GM18526 (cell line): Measurements from ENCODE around the gene KAZN.

Source experiments
- POLR2A ChIP-seq: IDR thresholded peaks from 3 replicates; pipeline ENCODE4 v1.6.1; 2011; ENCODE audit not compliant: insufficient read length; ENCODE audit errors: extremely low read depth

The KAZN gene

GRCh38 chr1:14888374-14888773 is 289.9 kb downstream of the KAZN start:
- TF ChIP-seq POLR2A: no peak

DNA sequence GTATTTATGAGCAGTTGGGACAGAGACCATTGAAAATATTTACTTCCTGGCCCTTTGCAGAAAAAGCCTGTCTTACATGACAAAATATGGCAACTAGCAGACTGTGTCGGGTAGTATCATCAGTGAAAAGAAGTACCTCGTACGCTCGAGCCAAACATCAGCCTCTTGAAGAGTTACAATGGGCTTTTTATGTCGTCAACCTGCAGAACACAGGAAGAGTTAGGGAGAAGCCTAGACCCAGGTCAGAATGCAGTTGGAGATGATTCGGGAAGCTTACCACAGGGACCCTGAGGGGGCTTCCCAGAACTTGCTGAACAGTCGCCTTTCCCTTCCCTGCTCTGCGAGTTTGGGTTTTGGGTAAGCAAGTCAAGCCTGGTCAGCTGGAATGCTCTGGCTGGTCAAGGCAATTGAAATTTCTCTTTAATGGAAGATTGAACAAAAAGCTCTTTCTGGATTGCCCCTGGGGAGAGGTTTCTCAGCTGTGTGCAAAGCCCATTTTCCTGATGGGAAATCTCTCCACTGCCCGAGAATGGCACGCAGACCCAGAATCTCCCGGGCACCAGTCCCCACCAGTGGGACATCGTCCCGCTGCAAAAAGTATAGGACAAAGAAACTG is 291.4 kb downstream of the KAZN start:
- TF ChIP-seq POLR2A: no peak

DNA sequence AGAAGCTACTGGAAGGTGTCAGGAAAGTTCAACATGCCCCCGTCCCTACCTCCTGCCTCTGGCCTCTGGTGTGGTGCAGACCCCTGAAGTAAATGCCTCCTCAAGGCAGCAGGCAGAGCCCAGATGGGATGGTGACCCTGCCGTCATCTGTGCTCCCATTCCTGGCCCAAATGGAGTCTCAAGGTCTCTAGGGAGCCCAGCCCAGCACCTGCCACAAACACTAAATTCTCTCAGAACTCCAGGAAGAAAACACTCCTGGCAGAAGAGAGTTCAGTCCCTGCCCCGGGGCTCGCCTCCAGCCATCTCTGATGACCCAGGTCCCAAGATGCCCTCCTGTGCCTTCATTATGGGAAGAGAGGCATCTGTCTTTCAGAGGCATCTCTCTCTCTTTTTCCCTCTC is 293.5 kb downstream of the KAZN start:
- TF ChIP-seq POLR2A: no peak

DNA sequence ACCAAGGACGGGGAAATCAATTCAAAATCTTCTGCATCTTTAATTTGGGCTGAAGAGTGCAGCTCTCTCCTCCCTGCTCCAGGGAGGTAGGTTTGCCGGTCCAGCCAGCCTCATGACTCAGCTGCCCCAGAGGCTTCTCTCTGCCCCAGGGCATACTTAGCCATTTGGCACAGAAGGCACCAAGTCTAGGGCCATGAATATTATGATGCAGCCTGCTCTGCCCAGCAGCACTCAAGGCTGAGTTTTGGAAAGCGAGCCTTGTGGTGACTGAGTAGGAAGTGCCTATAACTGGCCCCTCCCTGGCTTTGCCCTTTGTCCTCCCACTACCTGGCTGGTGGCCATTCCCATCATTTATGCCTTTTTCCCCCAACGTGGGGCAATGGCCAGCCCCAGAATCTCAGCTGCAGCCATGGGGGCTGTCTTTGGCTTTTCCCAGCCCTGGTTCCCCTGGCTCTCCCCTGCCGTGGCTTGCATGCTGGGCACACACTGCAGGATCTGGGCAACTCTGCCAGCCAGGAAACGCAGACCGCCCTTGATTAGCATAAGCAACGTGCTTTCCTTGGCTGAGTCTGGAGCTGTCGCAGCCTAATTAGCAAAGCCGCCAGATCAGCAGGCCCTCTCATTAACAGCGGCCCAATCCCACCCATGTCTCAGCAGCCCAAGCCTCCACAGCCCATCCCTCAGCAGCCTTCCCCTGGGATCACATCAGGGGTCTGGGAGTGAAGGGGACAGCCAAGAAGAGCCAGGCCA is 296.5 kb downstream of the KAZN start:
- TF ChIP-seq POLR2A: no peak

- no peak for TF ChIP-seq POLR2A
Measured at GRCh38 chr1:14895727-14896126, 297.2 kb downstream of the KAZN start.

DNA sequence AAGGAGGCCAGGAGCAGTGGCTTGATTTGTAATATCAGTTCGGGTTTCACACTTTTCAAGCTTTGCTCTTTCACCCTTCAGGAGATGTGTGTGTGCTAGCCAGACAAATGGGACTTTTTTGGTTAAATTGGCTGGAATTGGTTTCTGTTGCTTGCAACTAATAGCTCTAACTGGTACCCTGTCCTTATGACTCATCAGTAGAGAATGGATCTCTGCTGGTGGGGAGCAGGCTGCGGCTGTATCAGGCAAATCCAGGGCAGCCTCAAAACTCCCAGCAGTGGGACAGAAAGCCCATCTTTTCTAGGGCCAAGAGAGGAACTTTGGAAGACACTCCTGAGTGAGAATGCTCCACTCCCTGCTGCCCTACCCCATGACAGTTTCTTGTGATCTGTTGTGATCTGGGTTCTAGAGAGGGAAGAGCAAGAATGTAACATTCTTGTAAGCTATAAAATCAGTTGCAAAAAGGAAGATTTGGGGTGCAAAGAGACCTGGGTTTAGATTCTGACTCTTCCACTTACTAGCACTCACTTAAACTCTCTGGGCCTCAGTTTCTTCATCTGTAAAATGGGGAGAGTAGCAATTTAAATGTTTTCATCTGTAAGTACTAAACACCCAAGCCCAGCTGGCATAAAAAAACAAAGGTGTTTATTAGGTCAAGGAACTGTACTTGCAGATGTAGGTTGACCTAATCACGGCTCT is 298.0 kb downstream of the KAZN start:
- TF ChIP-seq POLR2A: no peak

GRCh38 chr1:14897080-14897449 is 298.6 kb downstream of the KAZN start:
- no peak for TF ChIP-seq POLR2A

- no peak for TF ChIP-seq POLR2A
Measured at GRCh38 chr1:14897547-14897946, 299.1 kb downstream of the KAZN start.

DNA sequence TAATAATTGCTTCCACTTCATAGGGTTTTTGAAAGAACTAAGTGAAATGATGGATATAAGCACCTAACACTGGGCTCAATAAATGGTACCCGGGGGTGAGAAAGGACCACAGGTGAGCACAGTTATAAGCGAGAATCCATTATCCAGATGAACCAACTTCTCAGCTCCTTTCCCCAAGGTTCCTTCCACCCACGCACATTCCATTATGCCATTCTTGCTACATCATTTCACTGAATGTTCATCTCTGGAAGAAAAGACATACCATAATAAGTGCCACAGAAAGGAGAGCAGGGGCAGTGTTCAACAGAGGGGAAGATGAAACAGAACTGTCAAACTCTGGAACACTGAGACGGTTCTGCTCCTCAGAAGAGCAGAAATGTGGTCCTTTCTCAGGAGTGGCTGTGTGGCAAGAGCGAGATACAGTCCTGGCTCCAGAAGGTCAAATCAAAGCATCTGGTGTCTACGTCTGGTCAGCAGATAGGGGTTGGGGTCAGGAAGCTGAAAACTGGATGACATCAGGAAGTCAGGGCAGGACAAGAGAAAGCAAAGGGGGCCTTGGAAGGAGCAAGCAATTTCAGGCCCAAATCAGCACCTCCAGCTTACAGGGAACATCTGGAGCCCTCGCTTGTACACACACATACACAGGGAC is 299.6 kb downstream of the KAZN start:
- no peak for TF ChIP-seq POLR2A

DNA sequence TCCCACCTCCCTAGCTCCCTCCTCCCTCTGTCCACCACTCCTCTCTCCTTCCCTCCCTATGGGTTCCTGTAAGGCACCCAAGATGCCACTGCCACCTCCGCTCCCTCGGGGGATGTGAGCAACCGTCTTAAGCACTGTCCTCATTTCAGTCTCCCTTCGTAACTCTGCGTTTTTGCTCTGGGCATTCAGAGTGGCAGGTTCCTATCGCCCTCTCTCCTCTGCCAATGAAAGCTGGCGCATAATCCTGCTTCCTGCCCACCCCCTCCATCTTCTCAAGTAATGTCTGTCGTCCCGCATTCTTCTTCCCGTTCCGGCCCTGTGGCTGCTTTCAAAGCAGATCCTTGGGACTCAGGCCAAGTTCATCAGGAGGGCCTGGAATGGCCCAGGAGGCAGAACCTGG is 301.2 kb downstream of the KAZN start:
- TF ChIP-seq POLR2A: no peak

GRCh38 chr1:14901371-14901954 is 303.0 kb downstream of the KAZN start:
- no peak for TF ChIP-seq POLR2A

GRCh38 chr1:14903922-14904321 is 305.4 kb downstream of the KAZN start:
- TF ChIP-seq POLR2A: no peak

- no peak for TF ChIP-seq POLR2A
Measured at GRCh38 chr1:14906665-14907064, 308.2 kb downstream of the KAZN start.

GRCh38 chr1:14907416-14907815 is 308.9 kb downstream of the KAZN start:
- TF ChIP-seq POLR2A: no peak

DNA sequence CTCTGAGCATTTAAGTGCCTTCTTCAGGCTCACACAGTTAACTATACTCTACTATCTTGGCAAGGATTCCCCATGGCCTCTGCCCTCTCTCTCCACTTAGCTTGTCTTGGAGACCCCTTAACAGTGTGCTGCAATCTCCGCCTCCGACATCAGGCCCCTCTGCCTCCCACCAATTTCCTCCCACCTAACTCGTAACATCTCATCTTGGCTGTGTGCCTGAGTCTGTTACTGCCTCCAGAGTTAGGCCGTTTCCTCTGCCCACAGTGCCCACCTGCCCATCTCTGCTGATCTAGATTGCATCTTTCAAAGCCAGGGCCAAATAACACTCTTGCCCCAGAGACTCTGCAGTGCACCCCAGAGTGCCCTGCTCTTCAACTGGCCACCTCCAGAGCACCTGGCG is 310.8 kb downstream of the KAZN start:
- no peak for TF ChIP-seq POLR2A
